Measurements from ENCODE around the gene PRLH.

GRCh38 chr2:237542001-237542704, 24.2 kb upstream of the PRLH start:
- no peak for TF ChIP-seq POLR2A (IDR thresholded peaks at IDR 0.05; ENCODE audit: low read depth, low read length)
- TF ChIP-seq TAF1 (IDR thresholded peaks at IDR 0.05; ENCODE audit: borderline replicate concordance, low read depth, low read length): no peak

All from GM12892 (cell line).